Inflammatory macrophage treated with lipopolysaccharide for 1 hour (primary cell): ENCODE measurements around the gene HPSE2.
"Not testable (repeated sequence)": the region's sequence is repeated elsewhere in the genome, so short reads cannot be mapped to it uniquely, and the experiment has no call there.

Experiments used
- DNase-seq, 2 donors: peaks; one replicate each; pipeline ENCODE4 v3.0.0-alpha.2; 2020 to 2022

HPSE2 gene

DNA sequence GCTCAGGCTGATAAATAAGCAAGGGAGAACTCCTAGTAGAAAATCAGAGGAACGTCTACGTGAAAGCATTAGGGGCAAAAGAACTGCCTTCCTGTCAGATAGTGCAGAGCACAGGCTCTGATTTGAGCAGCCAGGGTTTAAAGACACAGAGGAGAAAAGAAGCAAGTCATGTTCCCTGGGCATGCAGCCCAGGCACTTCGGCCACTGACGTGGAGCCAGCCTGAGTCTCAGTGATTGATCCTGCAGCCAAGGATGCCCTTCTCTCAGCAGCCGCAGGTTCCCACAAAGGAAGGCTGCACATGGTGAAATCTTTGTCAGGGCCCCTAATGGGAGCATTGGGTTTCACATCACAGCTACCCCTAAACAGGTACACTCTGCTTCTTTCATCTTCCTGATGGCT lies 627.2 kb downstream of the HPSE2 start:
- no peak for DNase-seq

DNA sequence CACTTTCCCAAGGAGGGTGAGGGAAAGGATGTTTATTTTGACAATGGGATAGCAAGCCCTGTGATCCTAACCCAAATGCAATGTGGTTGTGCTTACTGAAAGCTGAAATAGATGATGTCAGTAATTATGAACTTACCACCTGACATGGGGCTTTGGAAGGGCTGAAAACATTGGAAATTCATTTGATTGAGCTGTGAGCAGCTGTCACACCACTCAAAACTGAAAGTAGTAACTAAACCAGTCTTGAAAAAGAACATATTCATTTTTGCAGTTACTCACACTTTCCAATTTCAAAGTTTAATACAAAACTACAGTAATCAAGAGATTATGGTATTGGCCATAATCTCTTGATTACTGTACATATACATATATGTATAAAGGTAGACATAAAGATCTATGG lies 633.4 kb downstream of the HPSE2 start:
- no peak for DNase-seq

DNA sequence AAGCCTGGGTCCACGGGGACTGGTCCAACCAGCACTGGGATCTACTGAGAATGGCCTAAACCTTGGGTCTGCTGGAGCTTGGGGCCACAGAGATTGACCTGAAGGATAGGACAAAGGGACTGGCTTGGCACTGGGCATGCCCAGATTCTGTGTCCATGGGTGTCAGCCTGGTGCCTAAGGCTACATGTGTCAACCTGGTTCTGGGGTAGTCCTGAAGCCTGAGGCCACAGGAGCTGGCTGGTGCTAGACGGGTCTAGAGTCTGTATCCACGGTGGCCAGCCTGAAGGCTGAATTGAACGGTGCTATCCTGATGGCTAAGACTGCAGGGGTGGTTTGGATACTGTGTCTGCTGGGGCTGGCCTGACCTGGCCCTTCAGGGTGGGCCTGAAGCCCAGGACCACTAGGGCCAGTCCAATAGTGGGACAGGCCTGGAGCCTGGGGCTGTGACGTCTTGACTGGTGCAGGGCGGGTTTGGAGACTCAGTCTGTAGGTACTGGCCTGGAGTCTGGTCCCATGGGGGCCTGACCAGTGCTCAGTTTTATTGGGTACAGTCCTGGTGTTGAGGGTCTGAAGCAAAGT lies 636.5 kb downstream of the HPSE2 start:
- DNase-seq, result no peak

DNA sequence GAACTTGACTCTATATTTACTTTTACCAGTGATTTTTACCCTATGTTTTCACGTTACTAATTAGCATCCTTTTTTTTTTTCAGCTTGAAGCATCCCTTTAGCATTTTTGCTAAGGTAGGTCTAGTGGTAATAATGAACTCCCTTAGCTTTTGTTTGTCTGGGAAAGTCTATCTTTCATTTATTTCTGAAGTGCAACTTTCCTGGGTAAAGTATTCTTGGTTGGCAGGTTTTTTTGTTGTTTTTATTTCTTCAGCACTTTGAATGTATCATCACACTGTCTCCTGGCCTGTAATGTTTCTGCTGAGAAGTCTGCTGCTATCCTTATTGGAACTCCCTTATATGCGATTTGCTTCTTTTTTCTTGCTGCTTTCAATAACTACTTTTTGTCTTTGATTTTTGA lies 639.2 kb downstream of the HPSE2 start:
- DNase-seq, result no peak

DNA sequence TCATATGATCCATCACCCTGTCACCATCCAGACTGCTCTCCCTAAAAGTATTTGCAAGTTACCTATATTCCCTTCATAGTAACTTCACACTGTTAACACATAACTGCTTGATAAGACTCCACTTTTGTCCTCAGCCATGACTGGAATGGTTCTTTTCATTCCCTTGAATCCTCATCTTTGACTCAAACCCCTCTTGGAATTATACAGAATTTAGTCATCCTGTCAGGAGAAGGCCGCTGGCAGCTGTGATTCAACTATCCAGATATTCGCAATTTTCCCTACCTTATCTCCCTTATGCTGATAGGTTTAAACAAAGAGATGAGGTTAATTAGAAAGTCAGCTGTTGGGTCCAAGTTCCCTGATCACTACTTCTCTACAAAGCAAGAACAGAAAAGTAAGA lies 646.0 kb downstream of the HPSE2 start:
- DNase-seq, result no peak

DNA sequence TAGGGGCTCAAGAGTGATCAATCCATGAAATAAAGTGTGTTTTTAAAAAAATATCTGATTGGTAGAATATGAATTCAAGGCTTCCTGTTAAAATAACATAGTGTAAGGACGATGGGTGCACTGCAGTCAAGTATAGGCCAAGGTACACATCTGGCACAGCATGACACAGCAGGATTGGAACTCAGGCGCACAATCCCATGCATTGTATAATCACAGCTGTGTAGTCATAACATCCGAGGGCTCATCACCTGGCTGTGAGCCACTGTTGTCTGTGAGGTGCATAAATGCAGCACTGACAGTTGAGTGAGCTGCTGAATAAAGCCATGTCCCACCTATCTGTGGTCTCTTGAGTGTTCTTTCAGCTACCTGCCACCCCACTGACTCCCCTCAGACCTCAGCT lies 646.6 kb downstream of the HPSE2 start:
- DNase-seq, result no peak

DNA sequence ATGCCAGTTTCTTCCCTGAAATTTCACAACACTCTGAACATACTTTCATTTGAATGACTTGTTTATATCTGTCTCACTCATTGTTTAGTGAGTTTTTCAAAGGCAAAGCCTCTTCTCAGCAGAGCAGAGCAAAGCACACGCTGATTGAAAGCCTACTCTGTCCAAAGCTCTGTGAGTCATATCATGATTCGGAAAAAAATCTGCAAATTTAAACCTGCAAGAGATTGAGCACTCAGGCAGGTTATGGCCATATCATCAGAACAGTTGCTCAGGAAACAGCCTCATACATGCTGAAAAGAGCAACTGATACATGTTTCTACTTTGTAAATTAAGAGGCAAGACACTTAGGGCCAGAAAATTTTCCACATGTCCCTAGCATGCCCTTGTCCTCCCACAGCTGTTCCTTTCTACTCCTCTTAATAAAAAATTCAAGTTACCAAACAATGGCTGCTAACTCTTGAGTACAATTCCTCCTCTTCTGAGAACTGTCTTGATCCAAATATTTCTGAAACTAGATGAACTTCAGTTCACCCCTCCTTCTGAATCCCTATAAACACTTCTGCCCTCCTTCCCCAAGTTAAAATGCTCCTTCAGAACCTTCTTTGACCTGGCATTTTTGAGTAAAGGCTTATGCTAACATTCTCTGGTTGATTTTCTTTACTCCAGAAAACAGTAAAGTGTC lies 648.4 kb downstream of the HPSE2 start:
- no peak for DNase-seq

DNA sequence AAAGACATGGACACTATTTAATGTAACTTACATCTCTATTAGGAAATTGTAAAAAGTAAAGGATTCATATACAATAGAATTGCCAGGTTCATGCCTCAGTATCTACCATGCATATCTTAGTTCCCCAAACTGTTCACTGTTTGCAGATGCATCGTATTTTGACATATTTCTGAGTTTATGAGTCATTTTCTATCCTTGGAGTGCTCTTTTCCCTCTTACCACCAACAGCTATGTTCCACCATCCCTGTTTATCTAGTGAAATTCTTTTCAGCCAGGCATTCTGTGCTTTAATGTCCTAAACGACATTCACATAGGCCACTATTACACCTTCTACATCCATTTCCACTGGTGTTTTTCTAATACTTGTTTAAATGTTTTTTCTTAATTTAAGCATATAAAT lies 649.6 kb downstream of the HPSE2 start:
- no peak for DNase-seq

DNA sequence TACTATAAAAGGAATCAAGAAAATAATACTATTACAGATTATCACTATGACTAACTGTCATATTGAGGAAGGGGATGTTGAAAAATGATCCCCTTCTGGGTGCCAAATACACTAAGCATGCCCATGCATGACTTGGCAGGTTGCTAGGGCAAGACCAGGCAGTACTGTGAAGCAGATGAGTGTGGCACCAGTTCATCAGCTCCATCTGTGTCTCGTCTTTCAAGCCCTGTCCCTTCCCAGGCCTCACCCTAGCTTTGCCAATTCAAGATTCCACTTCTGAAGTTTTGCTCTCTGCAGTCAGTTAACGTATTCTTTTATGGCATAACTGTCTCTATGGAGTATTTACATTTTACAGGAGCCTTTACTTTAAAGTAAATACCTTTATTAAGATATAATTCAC lies 653.3 kb downstream of the HPSE2 start:
- no peak for DNase-seq

DNA sequence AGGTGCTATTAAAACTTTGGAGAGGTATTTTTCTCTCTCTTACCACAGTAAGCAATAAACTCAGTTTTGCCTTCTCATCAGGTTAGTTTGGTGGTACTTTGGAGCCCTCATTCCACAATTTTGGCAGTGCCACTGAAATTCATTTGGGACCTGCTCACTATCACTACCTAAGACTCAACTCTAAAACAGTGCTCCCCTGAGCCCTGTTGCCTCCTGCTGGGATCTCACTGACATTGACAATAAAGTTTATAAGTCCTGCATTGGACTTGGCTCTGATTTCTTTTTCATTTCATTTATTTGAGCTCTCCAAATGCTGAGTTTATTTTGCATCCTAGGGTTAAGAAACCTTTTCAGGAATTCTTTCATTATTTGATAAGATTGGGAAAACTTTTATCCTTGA lies 658.1 kb downstream of the HPSE2 start:
- no peak for DNase-seq

DNA sequence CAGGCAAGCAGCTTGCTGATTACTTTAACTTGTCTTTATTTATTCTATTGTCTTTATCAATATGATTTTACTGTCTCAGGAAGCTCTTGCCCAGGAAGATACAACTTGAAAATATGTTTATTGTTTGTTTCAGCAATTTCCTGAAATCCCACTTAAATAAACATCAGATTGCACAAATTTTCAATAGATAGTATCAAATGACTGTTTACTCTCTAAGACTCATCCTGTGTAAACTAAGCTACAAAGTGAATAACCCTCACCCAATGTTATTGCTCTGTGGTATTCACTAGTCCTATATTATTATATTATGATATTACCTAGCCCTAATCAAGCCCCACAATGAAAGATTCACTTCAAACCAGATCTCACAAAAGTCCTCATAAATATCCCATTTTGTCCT lies 658.5 kb downstream of the HPSE2 start:
- DNase-seq, result no peak

DNA sequence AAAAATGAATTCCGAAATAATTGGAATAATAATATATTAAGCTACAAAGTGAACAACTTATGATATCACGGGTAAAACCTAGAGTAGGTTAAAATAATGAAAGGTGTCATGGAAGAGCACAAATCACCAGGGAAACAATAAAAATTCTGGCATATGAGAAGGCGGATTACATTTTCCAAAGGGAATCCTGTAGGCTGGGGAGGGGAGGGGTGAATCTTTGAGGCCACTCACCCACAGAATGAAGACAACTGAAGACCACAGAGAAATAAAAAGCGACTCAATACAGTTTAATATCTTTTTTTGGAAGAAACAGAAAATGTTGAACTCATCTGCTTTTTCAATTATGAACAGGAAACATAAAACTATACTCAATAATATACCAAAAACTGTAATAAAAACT lies 659.6 kb downstream of the HPSE2 start:
- DNase-seq, result no peak

DNA sequence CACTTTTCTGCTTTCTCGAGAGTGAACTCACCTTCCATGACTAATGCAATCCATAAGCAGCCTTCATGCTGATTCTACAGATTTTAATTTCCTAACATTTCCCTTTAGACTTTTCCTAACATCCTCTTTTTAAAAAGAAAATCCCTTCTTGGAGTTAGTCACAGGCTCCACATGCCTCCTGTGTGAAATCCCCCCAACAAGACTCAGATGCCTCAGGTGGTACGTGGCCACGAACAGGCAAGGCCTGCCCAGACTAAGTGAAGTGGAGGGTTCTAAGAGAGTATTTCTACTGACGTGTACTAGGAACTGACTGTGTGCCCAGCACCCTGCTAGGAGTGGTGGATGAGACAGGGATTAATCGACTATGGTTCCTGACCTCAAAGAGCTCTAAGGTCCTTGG lies 663.1 kb downstream of the HPSE2 start:
- no peak for DNase-seq

DNA sequence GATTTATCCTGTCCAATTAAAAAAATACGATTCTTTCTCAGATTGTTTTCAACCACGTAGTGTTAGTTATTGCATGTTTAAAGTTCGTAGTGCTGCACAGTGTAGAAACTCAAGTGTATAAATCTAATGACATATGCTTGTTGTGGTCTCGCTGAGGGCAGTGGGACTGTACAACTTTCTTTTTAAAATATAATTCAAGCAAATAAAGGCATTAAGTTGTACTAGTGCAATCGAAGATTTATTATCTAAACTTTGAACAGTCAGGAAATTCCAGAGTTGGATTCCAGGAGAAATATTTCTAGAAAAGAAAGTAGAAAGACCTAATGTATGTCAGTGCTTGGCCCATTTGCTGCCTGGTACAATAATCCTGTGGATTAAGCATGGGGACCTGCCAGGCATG lies 664.8 kb downstream of the HPSE2 start:
- no peak for DNase-seq

DNA sequence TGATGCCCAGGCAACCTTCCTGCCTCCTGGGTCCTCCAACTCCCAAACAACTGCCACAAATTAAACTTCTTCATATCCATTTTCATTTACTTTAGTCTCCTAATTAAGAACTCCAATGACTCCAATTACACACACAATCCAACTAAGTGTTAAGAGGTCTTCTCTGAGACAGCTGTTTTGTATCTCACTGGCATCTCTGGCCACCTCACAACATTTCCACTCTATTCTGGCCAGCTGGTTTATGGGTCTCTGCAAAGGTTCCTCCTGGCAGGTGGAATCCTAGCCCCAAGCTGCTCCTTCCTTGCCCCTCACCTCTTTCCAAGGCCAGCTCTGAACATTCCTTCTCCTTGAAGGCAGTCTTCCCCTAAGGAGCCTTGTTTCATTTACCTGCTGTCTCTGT lies 665.8 kb downstream of the HPSE2 start:
- DNase-seq, result no peak

DNA sequence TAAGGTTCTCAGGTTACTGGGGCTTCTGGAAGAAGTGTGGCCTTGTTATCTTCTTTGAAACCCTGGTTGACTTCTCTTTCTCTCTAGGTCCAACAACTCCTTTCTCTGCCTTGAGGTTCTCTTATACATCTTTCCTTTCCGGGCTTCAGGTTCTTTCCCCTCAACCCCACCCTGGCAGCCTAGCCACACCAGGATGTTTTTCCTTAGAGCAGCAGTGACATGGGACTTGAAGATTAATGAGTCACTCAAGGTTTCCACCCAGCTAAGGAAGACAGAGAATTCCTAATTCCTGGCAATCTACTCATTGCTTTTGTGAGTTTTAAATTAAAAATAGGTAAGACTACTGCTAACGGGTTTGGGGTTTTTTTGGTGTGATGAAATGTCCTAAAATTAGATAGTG lies 667.1 kb downstream of the HPSE2 start:
- no peak for DNase-seq

DNA sequence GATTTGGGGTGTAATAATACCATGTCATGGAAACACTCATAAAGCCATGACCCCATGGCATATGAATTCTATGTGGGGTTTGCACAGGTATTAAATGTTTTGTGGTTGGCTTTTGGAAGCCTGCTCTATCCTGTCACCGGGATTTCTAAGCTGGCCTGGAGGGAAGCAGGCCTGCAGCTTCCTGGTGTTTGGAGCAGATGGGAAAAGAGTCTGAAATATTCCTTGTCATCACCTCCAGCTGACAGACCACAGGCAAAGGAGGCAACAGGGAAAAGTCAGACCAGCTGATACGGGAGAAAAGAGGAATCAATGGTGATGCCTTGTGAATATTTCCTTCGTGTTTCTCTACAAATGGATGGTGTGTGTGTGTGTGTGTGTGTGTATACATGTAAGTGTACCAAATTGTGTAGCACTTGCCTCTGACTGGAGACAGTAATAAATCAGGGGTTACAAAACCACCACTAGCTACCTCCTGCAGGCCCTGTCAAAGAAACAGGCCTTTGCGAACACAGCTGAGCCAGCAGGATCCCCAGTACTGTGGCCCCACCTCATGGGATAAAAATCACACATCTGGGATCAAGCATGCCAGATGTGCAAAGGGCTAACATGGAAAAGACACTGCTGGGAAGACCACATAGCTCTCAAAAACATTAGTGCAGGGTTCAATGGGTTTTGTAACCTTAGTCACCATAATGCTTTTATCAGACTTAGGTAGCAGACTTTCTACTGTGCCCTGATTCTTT lies 668.1 kb downstream of the HPSE2 start:
- DNase-seq, result no peak

DNA sequence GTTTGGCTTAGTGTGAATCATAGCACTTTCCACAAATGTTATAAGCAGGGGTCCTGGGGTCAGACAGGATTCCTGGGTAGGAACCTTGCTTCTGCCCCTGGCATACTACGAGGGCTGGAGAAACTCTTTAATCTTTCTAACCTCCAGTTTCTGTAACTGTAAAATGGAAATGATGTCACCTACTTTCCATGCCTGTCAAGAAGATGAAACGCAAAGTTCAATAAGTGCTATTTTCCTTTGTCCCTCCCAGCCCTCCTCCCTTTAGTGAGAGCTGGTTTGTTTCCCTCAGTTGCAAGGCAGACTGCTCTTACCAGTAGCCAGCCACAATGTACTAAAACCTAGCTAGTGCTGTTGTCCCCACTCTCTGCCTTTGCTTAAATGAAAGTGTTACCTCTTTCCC lies 671.8 kb downstream of the HPSE2 start:
- no peak for DNase-seq

DNA sequence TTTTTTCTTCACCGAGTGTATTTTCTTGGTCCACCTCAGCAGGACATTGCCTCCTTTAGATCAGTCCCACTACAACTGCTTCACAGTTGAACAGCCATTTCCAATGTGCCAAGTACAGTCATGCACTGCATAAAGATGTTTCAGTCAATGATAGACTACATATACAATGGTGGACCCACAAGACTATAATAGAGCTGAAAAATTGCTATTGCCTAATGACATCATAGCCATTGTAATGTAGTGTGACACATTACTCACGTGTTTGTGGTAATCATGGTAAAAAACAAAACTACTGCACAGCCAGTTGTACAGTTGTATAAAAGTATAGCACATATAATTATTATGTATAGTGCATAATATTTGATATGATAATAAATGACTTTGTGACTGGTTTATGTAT lies 675.1 kb downstream of the HPSE2 start:
- DNase-seq, result no peak

DNA sequence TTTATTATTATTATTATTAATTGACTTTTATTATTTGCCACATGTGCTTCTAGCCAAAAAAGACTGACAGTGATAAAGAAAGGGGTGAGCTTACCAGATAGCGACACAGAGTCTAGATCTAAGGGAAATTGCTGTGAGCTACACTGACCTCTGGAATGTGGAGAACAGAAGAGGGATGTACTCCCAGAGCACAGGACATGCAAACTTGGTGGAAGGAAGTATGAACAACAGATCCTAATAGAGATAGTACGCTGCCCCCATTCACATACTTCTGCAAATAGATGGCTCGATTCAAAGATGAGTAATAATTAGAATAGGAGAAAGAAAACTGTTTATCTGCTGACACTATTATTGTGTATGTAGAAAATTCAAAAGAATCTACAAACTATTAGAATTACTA lies 679.6 kb downstream of the HPSE2 start:
- no peak for DNase-seq

DNA sequence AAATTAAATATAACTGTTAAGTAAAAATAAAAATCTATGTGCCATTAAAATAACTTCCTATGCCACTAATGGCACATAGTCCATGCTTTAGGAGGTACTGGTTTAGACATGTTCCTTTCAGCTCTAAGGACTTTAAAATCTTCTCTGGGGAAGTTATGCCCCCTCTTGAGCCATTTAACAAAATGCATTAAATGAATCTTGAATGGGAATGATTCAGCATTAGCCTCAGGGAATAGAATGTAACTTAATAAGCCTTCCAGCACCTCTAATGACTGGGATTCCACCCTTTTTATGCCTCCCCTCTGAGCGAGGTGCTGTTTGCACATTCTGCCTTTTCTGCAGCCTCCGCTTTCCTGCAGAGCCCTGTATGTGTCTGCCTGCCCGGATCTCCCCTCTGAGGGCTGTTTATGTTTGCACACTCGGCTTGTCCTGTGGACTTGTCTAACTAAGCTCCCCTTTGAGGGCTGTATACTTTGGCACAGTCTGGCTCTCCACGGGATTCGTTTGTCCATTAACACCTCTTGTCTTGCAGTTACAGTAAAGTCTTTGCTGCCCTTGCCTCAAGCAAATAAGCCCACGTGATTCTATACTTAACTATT lies 680.5 kb downstream of the HPSE2 start:
- no peak for DNase-seq

DNA sequence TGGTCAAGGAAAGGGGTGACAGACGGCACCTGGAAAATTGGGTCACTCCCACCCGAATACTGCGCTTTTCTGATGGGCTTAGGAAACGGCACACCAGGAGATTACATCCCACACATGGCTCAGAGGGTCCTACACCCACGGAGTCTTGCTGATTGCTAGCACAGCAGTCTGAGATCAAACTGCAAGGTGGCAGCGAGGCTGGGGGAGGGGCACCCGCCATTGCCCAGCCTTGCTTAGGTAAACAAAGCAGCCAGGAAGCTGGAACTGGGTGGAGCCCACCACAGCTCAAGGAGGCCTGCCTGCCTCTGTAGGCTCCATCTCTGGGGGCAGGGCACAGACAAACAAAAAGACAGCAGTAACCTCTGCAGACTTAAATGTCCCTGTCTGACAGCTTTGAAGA lies 694.1 kb downstream of the HPSE2 start:
- not testable (repeated sequence) for DNase-seq

DNA sequence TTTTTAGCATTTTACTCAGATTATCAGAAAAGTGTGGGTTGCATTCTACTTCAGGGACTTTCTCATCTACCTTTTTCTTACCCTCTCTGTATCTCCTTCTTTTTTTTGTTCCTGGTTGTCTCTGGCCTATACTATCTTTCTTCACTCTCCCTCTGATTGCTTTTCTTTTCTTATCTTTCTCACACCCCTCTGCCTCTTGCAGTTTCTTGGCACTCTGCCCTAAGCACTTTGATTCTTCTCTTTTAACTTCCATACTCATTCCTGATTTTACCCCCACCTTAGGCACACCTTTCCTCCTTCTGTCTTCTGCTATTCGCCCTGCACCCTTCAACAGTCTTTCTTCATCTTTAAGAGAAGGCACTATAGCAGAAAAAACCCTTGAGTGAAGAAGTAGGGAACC lies 696.1 kb downstream of the HPSE2 start:
- no peak for DNase-seq

DNA sequence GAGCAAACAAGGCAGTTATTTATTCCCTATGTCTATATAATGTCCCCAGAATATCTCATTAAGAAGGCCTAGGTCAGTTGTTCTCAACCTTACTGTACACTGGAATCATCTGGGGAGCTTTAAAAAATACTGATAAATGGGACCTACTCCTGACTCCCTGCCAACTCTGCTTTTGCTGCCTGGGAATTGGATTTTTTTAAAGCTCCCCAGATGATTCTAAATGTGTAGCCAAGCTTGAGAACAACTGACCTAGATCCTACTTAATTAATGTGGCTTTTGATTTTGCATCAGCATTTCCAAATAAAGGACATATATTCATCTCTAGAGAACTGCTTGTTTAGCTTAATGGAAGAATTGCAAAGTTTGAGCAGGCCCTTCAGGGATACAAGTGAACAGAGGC lies 697.2 kb downstream of the HPSE2 start:
- no peak for DNase-seq
